Measurements from ENCODE around the gene NID1. TPM values are rescaled to one million over a fixed set of nuclear protein-coding genes. Genes with fewer than 3 reads are reported as not detected.

Gene NID1, protein sequence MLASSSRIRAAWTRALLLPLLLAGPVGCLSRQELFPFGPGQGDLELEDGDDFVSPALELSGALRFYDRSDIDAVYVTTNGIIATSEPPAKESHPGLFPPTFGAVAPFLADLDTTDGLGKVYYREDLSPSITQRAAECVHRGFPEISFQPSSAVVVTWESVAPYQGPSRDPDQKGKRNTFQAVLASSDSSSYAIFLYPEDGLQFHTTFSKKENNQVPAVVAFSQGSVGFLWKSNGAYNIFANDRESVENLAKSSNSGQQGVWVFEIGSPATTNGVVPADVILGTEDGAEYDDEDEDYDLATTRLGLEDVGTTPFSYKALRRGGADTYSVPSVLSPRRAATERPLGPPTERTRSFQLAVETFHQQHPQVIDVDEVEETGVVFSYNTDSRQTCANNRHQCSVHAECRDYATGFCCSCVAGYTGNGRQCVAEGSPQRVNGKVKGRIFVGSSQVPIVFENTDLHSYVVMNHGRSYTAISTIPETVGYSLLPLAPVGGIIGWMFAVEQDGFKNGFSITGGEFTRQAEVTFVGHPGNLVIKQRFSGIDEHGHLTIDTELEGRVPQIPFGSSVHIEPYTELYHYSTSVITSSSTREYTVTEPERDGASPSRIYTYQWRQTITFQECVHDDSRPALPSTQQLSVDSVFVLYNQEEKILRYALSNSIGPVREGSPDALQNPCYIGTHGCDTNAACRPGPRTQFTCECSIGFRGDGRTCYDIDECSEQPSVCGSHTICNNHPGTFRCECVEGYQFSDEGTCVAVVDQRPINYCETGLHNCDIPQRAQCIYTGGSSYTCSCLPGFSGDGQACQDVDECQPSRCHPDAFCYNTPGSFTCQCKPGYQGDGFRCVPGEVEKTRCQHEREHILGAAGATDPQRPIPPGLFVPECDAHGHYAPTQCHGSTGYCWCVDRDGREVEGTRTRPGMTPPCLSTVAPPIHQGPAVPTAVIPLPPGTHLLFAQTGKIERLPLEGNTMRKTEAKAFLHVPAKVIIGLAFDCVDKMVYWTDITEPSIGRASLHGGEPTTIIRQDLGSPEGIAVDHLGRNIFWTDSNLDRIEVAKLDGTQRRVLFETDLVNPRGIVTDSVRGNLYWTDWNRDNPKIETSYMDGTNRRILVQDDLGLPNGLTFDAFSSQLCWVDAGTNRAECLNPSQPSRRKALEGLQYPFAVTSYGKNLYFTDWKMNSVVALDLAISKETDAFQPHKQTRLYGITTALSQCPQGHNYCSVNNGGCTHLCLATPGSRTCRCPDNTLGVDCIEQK
- 196 and 425 TPM in 2 replicates for total RNA-seq

DNA sequence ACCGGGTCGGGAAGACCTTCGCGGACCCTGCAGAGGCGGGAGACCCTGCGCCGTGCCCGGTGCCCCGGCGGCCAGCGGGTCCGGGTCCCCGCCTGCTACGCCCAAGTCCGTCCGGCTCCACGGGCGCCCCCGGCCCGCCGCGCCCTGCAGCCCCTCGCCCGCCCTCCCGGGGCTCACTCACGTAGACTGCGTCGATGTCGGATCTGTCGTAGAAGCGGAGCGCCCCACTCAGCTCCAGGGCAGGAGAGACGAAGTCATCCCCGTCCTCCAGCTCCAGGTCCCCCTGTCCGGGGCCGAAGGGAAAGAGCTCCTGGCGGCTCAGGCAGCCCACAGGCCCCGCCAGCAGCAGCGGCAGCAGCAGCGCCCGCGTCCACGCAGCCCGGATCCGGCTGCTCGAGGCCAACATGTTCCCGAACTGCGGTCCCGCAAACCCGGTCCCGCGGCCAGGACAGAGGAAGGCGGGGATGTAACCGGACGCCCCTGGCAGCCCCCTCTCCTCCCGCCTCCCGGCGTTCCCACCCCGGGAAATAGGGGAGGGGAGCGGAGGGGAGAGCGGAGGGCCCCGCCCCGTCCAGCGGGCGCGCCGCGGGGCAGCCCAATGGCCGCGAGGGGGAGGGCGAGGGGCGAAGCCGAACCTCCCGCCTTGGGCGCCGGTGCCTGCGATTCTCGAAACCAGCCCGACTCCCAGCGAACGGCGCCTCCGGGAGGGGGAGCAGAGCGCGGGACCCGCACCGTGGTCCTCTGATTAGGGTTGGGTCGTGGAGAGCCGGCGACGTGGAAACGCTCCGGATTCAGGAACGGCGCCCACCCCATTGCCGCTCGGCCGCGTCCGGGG is at the start of gene NID1:
TSS of gene NID1 (minus strand) at position 417 of the 835 bp plus-strand sequence. CDS start at position 406, 11 bp downstream.
- DNase-seq: peak; percentile 74

DNA sequence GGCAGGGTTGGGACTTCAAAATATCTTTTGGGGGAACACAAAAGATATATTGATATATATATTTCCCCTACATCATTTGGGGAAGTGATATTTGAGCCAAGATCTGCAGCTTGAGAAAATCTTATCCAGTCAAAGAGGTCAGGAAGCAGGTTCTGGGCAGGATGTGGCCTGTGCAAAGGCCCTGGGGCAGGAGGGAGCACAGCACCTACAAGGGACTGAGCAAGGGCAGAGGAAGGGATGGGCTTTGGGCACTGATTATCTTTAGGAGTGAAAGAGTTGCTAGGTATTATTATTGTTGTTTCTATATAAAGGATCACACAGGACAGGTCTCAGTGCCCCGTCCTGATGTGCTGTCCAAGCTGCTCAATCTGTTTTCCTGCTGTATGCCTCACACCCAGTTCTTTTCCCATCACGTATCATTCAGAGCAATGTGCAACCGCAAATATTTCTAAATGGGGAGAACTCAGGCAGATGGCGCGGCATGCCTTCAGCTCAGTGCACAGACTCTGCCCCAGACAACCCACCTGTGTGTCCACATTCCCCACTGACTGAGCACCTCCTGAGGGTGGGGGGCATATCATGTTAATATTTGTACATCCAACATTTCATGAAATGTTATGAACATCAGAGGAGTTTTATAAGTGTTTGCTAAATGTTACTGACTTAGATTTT is 49.3 kb upstream of the NID1 start:
- no peak for DNase-seq

DNA sequence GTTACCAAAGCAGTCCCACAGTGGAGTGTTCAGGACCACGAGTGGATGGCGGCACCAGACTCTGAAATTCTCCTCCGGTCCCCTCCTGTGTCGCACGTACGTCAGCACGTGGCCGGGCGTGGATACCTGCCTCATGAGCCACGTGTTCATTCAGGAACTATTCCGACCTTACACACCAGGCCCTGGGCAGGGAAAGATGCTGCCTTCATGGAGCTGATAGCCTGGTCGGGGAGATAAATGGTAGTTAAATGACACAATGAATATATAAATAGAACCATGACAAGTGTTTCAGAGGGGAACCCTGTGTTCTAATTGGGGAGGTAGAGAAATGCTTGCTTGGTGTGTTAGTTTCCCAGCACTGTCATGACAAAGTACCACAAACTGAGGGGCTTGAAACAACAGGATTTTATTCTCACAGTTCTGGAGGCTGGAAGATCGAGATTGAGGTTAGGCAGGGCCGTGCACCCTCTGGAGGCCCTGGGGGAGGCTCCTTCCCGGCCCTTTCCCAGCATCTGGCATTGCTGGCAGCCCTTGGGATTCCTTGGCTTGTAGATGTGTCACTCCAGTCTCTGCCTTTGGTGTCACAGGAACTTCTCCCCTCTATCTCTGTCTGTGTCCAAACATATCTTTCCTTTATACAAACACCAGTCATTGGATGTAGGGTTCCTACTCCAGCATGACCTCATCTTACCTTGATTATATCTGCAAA is 48.6 kb upstream of the NID1 start:
- DNase-seq: no peak

DNA sequence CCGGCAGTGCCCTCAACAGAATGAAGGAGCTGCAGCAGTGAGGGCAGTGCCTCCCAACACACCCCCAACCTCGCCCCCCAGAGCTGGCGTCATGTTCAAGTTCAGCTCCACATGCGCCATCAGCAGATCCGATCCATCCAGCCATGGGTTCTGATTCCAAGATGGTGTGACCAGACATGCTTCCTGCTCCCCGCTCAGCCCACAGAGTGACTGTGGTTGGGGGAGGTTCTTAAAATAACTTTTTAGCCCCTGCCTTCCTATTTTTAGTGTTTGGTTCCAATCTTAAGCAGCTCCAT is 47.4 kb upstream of the NID1 start:
- DNase-seq: no peak

DNA sequence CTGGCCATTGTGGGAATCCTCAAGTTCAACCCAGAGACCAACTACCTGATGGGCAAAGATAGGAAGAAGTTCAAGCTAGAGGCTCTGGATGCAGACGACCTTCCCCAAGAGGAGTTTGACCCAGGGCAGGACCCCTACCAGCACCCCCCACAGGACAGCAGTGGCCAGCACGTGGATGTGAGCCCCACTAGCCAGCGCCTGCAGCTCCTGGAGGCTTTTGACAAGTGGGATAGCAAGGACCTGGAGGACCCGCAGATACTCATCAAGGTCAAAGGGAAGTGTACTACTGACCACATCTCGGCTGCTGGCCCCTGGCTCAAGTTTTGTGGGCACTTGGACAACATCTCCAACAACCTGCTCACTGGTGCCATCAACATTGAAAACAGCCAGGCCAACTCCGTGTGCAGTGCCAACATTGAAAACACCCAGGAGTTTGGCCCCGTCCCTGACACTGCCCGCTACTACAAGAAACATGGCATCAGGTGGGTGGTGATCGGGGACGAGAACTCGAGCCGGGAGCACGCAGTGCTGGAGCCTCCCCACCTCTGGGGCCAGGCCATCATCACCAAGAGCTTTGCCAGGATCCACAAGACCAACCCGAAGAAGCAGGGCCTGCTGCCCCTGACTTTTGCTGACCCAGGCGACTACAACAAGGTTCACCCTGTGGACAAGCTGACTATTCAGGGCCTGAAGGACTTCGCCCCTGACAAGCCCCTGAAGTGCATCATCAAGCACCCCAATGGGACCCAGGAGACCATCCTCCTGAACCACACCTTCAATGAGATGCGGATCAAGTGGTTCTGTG is 46.8 kb upstream of the NID1 start:
- DNase-seq: no peak

DNA sequence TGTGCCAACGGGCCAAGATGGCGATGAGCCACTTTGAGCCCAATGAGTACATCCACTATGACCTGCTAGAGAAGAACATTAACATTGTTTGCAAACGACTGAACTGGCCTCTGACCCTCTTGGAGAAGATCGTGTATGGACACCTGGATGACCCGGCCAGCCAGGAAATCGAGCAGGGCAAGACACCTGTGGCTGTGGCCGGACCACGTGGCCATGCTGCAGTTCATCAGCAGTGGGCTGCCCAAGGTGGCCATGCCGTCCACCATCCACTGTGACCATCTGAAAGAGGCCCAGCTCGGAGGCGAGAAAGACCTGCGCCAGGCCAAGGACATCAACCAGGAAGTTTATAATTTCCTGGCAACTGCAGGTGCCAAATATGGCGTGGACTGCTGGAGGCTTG is 45.2 kb upstream of the NID1 start:
- no peak for DNase-seq

DNA sequence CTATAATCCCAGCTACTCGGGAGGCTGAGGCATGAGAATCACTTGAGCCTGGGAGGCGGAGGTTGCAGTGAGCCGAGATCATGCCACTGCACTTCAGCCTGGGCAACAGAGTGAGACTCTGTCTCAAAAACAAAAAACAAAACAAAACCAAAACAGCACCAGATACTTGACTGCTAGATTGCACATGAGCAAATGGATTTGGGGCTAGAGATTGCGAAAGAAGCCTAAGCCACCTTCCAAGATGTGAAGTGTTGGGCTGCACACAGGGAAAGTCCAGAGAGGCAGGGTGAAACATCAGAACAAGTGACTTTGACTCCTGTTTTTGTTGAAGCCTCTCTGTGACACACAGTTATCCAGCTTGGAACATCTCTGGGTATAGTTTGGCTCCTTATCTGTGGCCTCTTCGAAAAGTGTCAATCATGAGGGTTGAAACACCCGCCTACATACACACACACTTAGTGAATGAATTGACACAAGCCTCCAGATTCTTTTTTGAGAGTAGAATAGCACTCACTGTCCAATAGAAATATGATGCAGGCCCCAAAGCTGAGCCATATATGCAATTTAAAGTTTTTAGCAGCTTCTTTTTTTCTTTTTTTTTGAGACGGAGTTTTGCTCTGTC is 43.2 kb upstream of the NID1 start:
- DNase-seq: no peak

DNA sequence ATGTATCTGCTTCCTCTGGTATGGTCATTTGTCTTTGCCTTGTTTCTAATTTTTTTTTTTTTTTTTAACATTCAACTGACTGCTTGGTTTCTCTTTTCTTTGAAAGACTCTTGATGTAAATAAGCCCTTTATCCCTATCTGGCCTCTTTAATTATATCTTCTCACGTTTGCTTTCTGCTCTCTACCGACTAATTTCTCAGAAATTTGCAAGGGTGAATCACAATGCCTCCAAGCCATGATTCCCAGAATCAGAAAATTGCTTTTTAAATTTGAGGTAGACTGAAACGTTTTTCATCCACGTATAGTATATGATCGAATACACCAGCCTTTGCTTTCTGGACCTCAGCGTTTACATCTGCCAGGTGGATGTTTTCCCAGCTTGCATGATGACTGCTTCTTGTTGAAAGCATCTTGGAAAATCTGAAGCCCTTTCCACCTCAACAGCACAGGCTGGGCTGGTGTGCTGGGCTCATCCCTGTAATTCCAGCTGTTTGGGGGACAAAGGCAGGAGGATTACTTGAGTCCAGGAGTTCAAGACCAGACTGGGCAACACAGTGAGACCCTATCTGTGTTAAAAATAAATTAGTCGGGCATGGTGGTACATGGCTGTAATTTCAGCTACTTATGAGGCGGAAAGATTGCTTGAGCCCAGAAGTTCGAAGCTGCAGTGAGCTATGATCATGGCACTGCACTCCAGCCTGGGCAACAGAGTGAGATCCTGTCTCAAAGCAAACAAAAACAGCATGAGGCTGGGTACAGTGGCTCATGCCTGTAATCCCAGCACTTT is 42.4 kb upstream of the NID1 start:
- no peak for DNase-seq

DNA sequence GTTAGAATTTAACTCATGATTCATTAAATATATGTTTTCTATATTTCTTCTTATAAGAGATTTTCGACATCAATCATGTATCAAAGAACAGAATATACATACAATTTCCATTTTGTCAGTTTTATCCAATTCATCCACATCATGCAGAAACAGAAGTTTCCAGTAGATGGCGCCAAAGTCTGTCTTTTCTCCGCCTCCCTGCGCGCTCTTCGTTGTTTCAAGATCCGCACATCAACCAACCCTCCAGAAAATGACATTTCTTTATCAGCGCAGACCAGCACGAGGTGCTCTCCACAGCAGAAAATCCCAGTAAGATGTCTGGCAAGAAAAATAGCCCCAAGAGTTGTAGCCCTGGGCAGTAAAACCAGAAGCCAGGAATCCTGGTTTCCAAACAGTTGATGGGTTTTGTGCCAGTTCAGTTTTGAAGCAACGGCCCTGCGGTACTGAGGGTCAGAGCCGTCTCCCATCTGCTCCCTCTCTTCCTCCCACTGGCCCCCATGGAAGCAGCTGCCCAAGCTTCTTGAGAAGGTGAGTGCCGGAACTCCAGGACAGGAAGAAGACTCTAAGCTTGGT is 38.8 kb upstream of the NID1 start:
- DNase-seq: peak; percentile 81

DNA sequence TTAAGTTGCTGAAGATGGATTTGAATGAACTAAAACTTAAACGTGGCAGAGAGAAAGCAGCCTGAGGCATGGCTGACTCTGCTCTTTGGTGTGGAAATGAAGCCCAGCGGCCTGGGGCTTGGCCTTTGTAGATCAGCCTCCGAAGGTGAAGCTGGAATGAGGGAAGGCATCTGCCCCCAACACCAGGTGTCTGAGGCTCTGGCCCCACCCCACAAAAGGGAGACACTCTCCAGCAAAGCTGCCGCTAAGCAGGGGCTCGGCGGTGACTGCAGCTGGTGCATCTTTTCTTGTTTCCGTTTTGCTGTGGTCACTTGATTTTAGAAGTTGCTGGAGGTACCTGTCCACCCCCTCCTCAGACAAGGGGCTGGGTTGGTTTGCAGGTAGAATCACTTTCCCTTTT is 38.2 kb upstream of the NID1 start:
- DNase-seq: no peak

DNA sequence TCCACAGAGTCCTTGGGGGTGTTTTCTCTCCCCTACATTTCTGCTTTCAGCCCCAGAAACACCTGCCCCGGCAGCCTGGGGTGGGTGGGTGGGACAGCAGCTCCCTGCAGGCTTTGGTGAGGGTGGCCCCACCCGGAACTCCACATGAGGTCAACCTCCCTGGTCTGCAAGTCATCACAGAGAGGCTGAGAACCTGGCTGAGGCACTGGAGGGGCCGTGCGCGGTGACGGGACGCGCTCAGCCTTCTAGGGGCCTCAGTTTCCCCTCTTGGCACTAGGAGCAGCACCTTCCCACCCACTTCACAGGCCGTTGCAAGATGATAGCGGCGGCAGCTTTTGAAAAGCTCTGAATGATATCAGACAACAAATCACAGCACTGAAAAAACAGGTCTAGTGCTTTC is 37.7 kb upstream of the NID1 start:
- no peak for DNase-seq

DNA sequence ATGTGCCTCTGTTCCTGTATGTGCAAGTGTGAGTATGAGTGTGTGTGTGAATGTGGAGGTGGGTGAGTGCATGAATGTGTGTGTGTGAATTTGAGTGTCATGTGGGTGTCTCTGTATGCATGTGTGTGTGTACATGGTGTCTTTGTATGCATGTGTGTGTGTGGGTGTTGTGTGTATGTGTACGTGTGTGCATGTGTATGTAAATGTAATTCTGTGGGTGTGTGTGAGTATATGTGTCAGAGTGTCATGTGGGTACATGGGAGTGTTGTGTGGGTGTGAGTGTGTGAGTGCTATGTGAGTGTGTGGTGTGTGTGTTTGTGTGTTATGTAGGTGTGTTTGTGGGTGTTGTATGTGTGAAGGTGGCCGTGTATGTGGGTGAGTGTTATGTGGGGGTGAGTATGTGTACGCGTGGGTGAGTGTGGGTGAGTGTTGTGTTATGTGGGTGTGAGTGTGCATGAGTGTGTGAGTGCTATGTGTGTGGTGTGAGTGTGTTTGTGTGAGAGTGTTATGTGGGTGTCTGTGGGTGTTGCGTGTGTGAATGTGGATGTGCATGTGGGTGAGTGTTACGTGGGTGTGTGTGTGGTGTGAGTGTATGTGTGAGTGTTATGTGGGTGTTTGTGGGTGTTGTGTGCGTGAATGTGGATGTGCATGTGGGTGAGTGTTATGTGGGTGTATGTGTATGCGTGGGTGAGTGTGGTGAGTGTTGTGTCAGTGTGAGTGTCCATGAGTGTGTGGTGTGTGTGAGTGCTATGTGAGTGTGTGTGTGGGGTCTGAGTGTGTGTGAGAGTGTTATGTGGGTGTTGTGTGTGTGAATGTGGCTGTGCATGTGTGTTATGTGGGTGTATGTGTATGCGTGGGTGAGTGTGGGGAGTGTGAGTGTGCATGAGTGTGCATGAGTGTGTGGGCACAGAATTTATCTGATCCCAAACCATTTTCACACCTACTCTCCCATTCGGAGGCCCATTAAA is 36.6 kb upstream of the NID1 start:
- DNase-seq: no peak

DNA sequence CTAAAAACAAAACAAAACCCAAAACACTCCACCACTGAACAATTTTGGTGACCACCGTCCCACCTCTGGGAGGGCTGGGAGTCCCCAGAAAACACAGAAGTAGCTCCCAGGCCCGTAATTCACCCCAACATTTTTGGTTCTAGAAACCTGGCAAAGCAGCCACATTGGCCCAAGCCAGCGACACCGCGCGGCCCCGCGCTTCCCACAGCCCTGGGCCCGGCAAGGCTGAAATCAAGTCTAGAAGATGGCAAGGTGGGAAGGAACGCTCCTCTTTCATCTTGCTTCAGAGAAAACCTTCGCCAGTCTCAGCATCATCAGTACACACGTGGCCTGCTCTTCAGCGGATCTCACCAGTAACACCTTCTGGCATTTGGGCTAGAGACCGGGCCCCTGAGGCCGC is 35.9 kb upstream of the NID1 start:
- DNase-seq: no peak

DNA sequence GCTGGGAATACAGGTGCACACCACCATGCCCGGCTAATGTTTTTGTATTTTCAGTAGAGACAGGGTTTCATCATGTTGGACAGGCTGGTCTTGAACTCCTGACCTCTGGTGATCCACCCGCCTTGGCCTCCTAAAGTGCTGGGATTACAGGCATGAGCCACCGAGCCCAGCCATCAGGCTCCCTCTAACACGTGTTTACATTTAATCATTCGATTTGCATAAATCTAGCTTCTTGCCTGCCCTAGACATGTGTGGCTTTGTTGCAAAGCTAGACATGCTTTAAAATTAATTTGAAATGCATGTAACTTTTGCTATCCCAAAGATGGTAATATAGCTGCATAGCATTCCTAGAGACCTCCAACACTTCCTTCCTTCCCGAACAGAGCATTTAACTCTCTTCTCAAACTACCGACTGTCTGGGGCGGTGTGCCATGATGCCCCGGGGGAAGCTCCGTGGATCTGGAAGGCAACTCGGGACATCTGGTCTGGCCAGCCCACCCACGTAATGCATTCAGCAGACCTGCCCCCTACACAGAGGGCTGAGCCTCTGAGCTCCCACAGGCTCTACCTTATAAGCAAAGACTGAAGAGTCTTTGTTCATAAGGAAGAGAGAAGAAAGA is 34.6 kb upstream of the NID1 start:
- DNase-seq: no peak

DNA sequence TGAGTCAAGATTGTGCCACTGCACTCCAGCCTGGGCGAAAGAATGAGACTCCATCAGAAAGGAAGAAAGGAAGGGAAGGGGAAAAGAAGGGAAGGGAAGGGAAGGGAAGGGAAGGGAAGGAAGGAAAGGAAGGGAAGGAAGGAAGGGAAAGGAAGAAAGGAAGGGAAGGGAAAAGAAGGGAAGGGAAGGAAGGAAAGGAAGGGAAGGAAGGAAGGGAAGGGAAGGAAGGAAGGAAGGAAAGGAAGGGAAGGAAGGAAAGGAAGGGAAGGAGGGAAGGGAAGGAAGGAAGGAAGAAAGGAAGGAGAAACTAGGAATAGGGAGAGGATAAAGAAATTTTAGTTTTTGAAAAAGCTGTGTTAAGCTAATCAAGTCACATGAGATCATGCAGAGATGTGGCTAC is 33.4 kb upstream of the NID1 start:
- no peak for DNase-seq

DNA sequence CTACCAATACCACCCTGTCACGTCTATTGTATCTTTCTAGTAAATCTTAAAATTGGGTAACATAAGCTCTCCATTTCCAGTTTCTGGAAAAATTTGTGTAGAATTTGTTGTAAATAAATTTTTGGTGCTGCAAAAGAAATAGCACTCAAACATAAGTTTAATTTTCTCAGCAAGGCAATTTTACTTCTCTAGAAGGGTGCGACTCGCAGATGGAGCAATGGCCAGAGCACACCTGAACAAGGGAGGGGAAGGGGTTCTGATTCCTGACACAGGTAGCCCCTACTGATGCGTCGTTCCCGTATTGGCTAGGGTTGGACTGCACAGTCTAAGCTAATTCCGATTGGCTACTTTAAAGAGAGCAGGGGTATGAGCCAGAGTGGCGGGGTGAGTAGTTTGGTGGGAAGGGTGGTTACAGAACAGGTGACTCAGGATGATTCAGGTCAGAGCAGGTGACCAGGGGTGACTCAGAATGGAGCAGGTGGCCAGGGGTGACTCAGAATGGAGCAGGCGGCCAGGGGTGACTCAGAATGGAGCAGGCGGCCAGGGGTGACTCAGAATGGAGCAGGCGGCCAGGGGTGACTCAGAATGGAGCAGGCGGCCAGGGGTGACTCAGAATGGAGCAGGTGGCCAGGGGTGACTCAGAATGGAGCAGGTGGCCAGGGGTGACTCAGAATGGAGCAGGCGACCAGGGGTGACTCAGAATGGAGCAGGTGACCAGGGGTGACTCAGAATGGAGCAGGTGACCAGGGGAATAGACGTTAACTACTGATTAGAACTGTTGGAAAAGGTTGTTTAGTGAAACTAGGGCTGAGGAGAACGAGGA is 32.0 kb upstream of the NID1 start:
- DNase-seq: peak; percentile 77
